ENCODE results near the gene PTP4A2.

DNA sequence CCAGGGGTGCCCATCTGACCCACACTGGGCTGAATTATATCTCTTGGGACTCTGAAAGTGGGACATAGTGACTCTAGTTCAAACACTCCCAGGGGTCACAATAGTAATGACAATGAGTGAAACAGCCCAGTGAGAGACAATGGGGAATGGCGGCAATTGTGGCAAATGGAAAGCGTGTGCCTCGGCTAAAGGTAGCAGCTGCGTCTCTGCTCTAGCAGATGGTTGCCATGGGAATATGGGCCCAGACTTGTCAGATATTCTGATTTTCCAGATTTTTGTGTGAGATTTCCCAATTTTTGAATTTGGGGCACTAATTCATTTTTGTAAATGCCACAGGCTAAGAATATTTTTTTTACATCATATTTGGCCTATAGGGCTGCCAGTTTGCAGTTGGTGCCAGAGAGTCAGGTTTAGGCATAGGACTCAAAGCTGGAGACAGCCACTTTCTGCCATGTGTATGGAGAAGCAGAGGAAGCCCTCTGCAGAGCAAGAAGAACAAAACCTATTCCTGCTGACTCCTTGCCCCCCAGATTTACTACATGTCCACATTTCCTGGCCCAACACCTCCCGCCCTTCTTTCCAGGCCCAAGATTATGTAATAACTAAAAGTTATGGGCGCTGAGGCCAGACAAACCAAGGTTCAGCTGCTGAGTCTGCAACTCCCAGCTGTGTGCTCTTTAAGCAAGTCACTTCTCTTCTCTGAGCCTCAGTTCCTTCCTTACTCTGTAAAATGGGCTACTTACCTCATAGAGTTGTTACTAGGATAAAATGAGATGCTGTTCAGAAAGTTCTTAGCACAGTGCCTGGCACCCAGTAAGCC lies 21.6 kb upstream of the PTP4A2 start:
- TF ChIP-seq EZH2 (IDR thresholded peaks at IDR 0.05) (no peak), POLR2AphosphoS5 (IDR thresholded peaks at IDR 0.05; ENCODE audit: borderline replicate concordance, low read depth, low read length) (no peak), FOXP2 (optimal IDR thresholded peaks at IDR 0.05; ENCODE audit: control extremely low read depth, extremely low read length, insufficient read depth) (no peak)
